GM12892 (cell line): ENCODE data around the gene IGF1R.

Experiments
- POLR2A ChIP-seq: IDR thresholded peaks from 2 replicates; pipeline ENCODE4 v1.6.1; 2011; ENCODE audit warnings: low read depth, low read length, control low read depth
- POLR2AphosphoS5 ChIP-seq: IDR thresholded peaks from 2 replicates; pipeline ENCODE4 v1.6.1; 2011; ENCODE audit warnings: low read depth, low read length, control low read depth
- TAF1 ChIP-seq: IDR thresholded peaks from 2 replicates; pipeline ENCODE4 v1.6.1; 2011; ENCODE audit warnings: low read depth, mild to moderate bottlenecking, control low read depth, low read length, borderline replicate concordance

- TF ChIP-seq POLR2AphosphoS5: no peak
- TF ChIP-seq POLR2A: no peak
- no peak for TF ChIP-seq TAF1
These were observed 212.1 kb downstream of the IGF1R start for GRCh38 chr15:98860281-98861041.
